A673 (cell line): Measurements from ENCODE around the gene RHOBTB3. TPM values are rescaled to one million over a fixed set of nuclear protein-coding genes. Genes with fewer than 3 reads are reported as not detected.

Experiments
- BruUV-seq: library from RNA; stranded (reverse); fragments of 400-500 nt; replicated peaks from 2 replicates; lab custom pipeline; 2021; lab: Mats Ljungman, UMichigan
- CTCF ChIA-PET: fragments of 300-600 bp; sonication (Branson Sonifier 250); formaldehyde crosslinking; loops from one replicate; lab custom pipeline; 2022; ENCODE audit warnings: antibody characterized with exemption; lab: Charles Lee
- POLR2A ChIA-PET: fragments of 300-600 bp; sonication (Branson Sonifier 250); formaldehyde crosslinking; loops from one replicate; lab custom pipeline; 2022; ENCODE audit warnings: antibody characterized with exemption; ENCODE audit not compliant: low non-redundant PET; lab: Charles Lee
- DNase-seq: peaks from one replicate; pipeline ENCODE4 v3.0.0-alpha.2; 2015; ENCODE audit warnings: low spot score
- H3K27ac ChIP-seq: fragments of 200-600 bp; sonication (generic); 2 replicates; pipeline ENCODE4 v1.5.1; 2016; ENCODE audit warnings: mixed run types, low read depth, mild to moderate bottlenecking, mixed read lengths, antibody characterized with exemption, low read length; ENCODE audit not compliant: poor library complexity, severe bottlenecking
- H3K27me3 ChIP-seq: fragments of 200-600 bp; sonication (generic); replicated peaks from 2 replicates; pipeline ENCODE4 v1.6.1; 2017; ENCODE audit warnings: mixed run types, low read depth, mild to moderate bottlenecking, mixed read lengths, antibody characterized with exemption, low read length; ENCODE audit not compliant: insufficient read depth, poor library complexity
- H3K36me3 ChIP-seq: fragments of 200-600 bp; sonication (generic); 2 replicates; pipeline ENCODE4 v1.6.1; 2016; ENCODE audit warnings: mixed run types, mild to moderate bottlenecking, mixed read lengths, antibody characterized with exemption, low read length; ENCODE audit not compliant: insufficient read depth, poor library complexity, severe bottlenecking
- H3K4me1 ChIP-seq: fragments of 200-600 bp; sonication (generic); 2 replicates; pipeline ENCODE4 v1.6.1; 2017; ENCODE audit warnings: mixed run types, mild to moderate bottlenecking, mixed read lengths, antibody characterized with exemption, low read length; ENCODE audit not compliant: insufficient read depth, poor library complexity, severe bottlenecking
- H3K4me3 ChIP-seq: fragments of 200-600 bp; sonication (generic); 2 replicates; pipeline ENCODE4 v1.5.1; 2016; ENCODE audit warnings: low read depth, mixed run types, mild to moderate bottlenecking, mixed read lengths, low read length; ENCODE audit not compliant: poor library complexity, severe bottlenecking
- H3K9me3 ChIP-seq: fragments of 200-600 bp; sonication (generic); 2 replicates; pipeline ENCODE4 v1.6.1; 2016; ENCODE audit warnings: mixed run types, low read depth, mild to moderate bottlenecking, mixed read lengths, antibody characterized with exemption, low read length; ENCODE audit not compliant: poor library complexity, severe bottlenecking
- CTCF ChIP-seq: fragments of 300-800, 200-600 bp; sonication (generic); conservative IDR thresholded peaks from 2 replicates; pipeline ENCODE4 v1.5.1; 2017; ENCODE audit warnings: low read depth, mild to moderate bottlenecking, antibody characterized with exemption, low read length, moderate library complexity, mixed read lengths
- EZH2 ChIP-seq: fragments of 200-600 bp; sonication (generic); IDR thresholded peaks from 2 replicates; pipeline ENCODE4 v1.6.1; 2017; ENCODE audit warnings: borderline replicate concordance, low read depth, mild to moderate bottlenecking, mixed read lengths, antibody characterized with exemption, low read length; ENCODE audit not compliant: poor library complexity, severe bottlenecking
- intact Hi-C: fragments of 100-400 bp; cut with micrococcal nuclease; formaldehyde crosslinking; loops from one replicate; pipeline ENCODE4 v1.10.0; 2022; ENCODE audit not compliant: unreplicated experiment
- total RNA-seq: library from RNA; stranded (reverse); gene quantifications from 2 replicates; pipeline ENCODE4 v1.2.3, GENCODE V29; 2021

The RHOBTB3 gene
- total RNA-seq, 1 experiment from 2014 or later = 29.6 TPM

- Histone ChIP-seq H3K4me3 (no peak overlapping the region), H3K27ac (no peak overlapping the region), H3K27me3 (no peaks in the 10 kb centered on the region), H3K9me3 (no peaks in the 10 kb centered on the region), H3K4me1 (no peaks in the 10 kb centered on the region), H3K36me3 (no peaks in the 10 kb centered on the region)
- TF ChIP-seq CTCF (no peak), EZH2 (no peak)
- no TSS peak for BruUV-seq
- intact Hi-C loops = no loop called here
- ChIA-PET POLR2A (no interaction called here), CTCF (no interaction called here)
- no peak for DNase-seq
Measured at GRCh38 chr5:95686651-95687050, 44.5 kb upstream of the RHOBTB3 start.

GRCh38 chr5:95689680-95690079 is 41.5 kb upstream of the RHOBTB3 start:
- intact Hi-C loops = no loop called here
- BruUV-seq = no TSS peak
- ChIA-PET CTCF (interaction anchor here (0.6 kb wide), 1 partner anchor 36 kb away, joined by 5 read pairs; no protein-coding TSS in a partner anchor), POLR2A (no interaction called here)
- H3K9me3 ChIP-seq = no peaks in the 10 kb centered on the region
- no peak for DNase-seq
- H3K27ac ChIP-seq = no peak overlapping the region
- no peaks in the 10 kb centered on the region for H3K4me1 ChIP-seq
- H3K36me3 ChIP-seq = no peaks in the 10 kb centered on the region
- no peak overlapping the region for H3K4me3 ChIP-seq
- TF ChIP-seq EZH2 = no peak
- TF ChIP-seq CTCF = no peak
- no peaks in the 10 kb centered on the region for H3K27me3 ChIP-seq

- no peaks in the 10 kb centered on the region for H3K4me1 ChIP-seq
- no peaks in the 10 kb centered on the region for H3K27me3 ChIP-seq
- CTCF ChIA-PET = interaction anchor here (0.6 kb wide), 1 partner anchor 35 kb away, joined by 5 read pairs; no protein-coding TSS in a partner anchor
- POLR2A ChIA-PET = no interaction called here
- DNase-seq = no peak
- no peaks in the 10 kb centered on the region for H3K9me3 ChIP-seq
- intact Hi-C loops = no loop called here
- no TSS peak for BruUV-seq
- H3K36me3 ChIP-seq = no peaks in the 10 kb centered on the region
- TF ChIP-seq CTCF (no peak), EZH2 (no peak)
- H3K4me3 ChIP-seq = no peak overlapping the region
- no peak overlapping the region for H3K27ac ChIP-seq
Measured at GRCh38 chr5:95690333-95690732, 40.8 kb upstream of the RHOBTB3 start.
